Measurements from ENCODE around the gene ADGRG4. TPM values are rescaled to one million over a fixed set of nuclear protein-coding genes. Genes with fewer than 3 reads are reported as not detected.
A peak's percentile ranks its signal among the peaks of the same experiment; 100 is the strongest.
"Not testable (repeated sequence)": the region's sequence is repeated elsewhere in the genome, so short reads cannot be mapped to it uniquely, and the experiment has no call there.

The ADGRG4 gene
- total RNA-seq (2014; rRNA removed) (not detected in 2 replicates), Bru-seq, nascent RNA (percentile 1 among the genes with signal in this experiment), BruChase-seq, experiment 1, labeled RNA remaining after a 6-hour chase (percentile 4 among the genes with signal in this experiment), BruChase-seq, experiment 2, labeled RNA remaining after a 2-hour chase (percentile 4 among the genes with signal in this experiment)
- long read RNA-seq: 0 reads

DNA sequence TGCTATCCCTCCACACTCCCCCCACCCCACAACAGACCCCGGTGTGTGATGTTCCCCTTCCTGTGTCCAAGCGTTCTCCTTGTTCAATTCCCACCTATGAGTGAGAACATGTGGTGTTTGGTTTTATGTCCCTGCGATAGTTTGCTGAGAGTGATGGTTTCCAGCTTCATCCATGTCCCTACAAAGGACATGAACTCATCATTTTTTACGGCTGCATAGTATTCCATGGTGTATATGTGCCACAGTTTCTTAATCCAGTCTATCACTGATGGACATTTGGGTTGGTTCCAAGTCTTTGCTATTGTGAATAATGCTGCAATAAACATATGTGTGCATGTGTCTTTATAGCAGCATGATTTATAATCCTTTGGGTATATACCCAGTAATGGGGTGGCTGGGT is at the start of gene ADGRG4:
Gene ADGRG4 (plus strand): TSS at position 243 of the 400 bp plus-strand sequence. CDS start 7,815 bp downstream, outside the sequence.
- H2AFZ ChIP-seq (ENCODE audit: low read length); BruUV-seq (replicated peaks); CTCF ChIA-PET; intact Hi-C loops (cut with micrococcal nuclease); H3F3A ChIP-seq (ENCODE audit: low read length, unreplicated experiment); H3K4me2 ChIP-seq (ENCODE audit: low read length); H3K79me2 ChIP-seq (ENCODE audit: low read length); H3K9ac ChIP-seq (ENCODE audit: low read length); H3K27me3 ChIP-seq (ENCODE audit: low read length); DNase-seq; H3K9me3 ChIP-seq (ENCODE audit: low read length); H3K4me1 ChIP-seq (ENCODE audit: insufficient read depth, low read length); POLR2A ChIA-PET (ENCODE audit: unreplicated experiment); ATAC-seq; H3K4me3 ChIP-seq (ENCODE audit: low read length); H3K27ac ChIP-seq (ENCODE audit: low read length); H3K36me3 ChIP-seq (ENCODE audit: low read depth, low read length); H4K20me1 ChIP-seq (ENCODE audit: low read length); H3K9me2 ChIP-seq (replicated peaks; ENCODE audit: low read length): not testable (repeated sequence)

- no peaks in the 10 kb centered on the region for H3K27me3 ChIP-seq (ENCODE audit: low read length)
- intact Hi-C loops (cut with micrococcal nuclease): no loop called here
- ChIA-PET POLR2A (ENCODE audit: unreplicated experiment) (no interaction called here), CTCF (no interaction called here)
- no peak for ATAC-seq
- H3K36me3 ChIP-seq (ENCODE audit: low read depth, low read length): no peaks in the 10 kb centered on the region
- no peaks in the 10 kb centered on the region for H3K9me3 ChIP-seq (ENCODE audit: low read length)
- DNase-seq: no peak
- H4K20me1 ChIP-seq (ENCODE audit: low read length): no peaks in the 10 kb centered on the region
- H3K9ac ChIP-seq (ENCODE audit: low read length): no peak within 1 kb of the TSS
- H2AFZ ChIP-seq (ENCODE audit: low read length): no peak within 1 kb of the TSS
- no peak within 1 kb of the TSS for H3K27ac ChIP-seq (ENCODE audit: low read length)
- no peak for TF ChIP-seq EZH2phosphoT487 (IDR thresholded peaks at IDR 0.05; ENCODE audit: borderline replicate concordance, low read length)
- H3K9me2 ChIP-seq (replicated peaks; ENCODE audit: low read length): no peaks in the 10 kb centered on the region
- H3K4me2 ChIP-seq (ENCODE audit: low read length): no peak within 1 kb of the TSS
- BruUV-seq (replicated peaks): no TSS peak
- H3K79me2 ChIP-seq (ENCODE audit: low read length): no peaks in the 10 kb centered on the region
- no peak within 1 kb of the TSS for H3K4me3 ChIP-seq (ENCODE audit: low read length)
- H3F3A ChIP-seq (ENCODE audit: low read length, unreplicated experiment): no peaks in the 10 kb centered on the region
- H3K4me1 ChIP-seq (ENCODE audit: insufficient read depth, low read length): peaks cover 8% of the 10 kb centered on the region
Measured at GRCh38 chrX:136251041-136251991, 49.4 kb upstream of the ADGRG4 start, which contains the start of gene MAP7D3. Gene MAP7D3 (minus strand): TSS chrX:136251400. CDS start chrX:136251358, 42 bp downstream.

- peaks cover 14% of the 10 kb centered on the region for H3K4me1 ChIP-seq (ENCODE audit: insufficient read depth, low read length)
- H3K9me3 ChIP-seq (ENCODE audit: low read length): no peaks in the 10 kb centered on the region
- no peak for TF ChIP-seq EZH2 (IDR thresholded peaks at IDR 0.05; ENCODE audit: low read length, unreplicated experiment)
- no peak for TF ChIP-seq EZH2phosphoT487 (IDR thresholded peaks at IDR 0.05; ENCODE audit: borderline replicate concordance, low read length)
- no peak for TF ChIP-seq CTCF (conservative IDR thresholded peaks at IDR 0.05; ENCODE audit: low read depth, low read length)
- no TSS peak for BruUV-seq (replicated peaks)
- no peak overlapping the region for H3K27ac ChIP-seq (ENCODE audit: low read length)
- DNase-seq (no peak), ATAC-seq (no peak)
- ChIA-PET CTCF (no interaction called here), POLR2A (ENCODE audit: unreplicated experiment) (no interaction called here)
- no peaks in the 10 kb centered on the region for H3K9me2 ChIP-seq (replicated peaks; ENCODE audit: low read length)
- no peak overlapping the region for H3K9ac ChIP-seq (ENCODE audit: low read length)
- H3K4me2 ChIP-seq (ENCODE audit: low read length): no peak overlapping the region
- H3K36me3 ChIP-seq (ENCODE audit: low read depth, low read length): no peaks in the 10 kb centered on the region
- no peaks in the 10 kb centered on the region for H3F3A ChIP-seq (ENCODE audit: low read length, unreplicated experiment)
- no peaks in the 10 kb centered on the region for H3K27me3 ChIP-seq (ENCODE audit: low read length)
- H2AFZ ChIP-seq (ENCODE audit: low read length): no peak overlapping the region
- no peaks in the 10 kb centered on the region for H3K79me2 ChIP-seq (ENCODE audit: low read length)
- H4K20me1 ChIP-seq (ENCODE audit: low read length): no peaks in the 10 kb centered on the region
- intact Hi-C loops (cut with micrococcal nuclease): no loop called here
- H3K4me3 ChIP-seq (ENCODE audit: low read length): no peak overlapping the region
Measured at GRCh38 chrX:136255541-136255940, 45.2 kb upstream of the ADGRG4 start.

All from PC-3 (cell line).